GM21526 (cell line): Measurements from ENCODE around the gene RIN1.

Source experiments
- ATAC-seq: cut with Tn5 transposase; IDR thresholded peaks from one replicate; pipeline ENCODE4 v1.9.1; 2021; ENCODE audit warnings: moderate library complexity; ENCODE audit not compliant: unreplicated experiment, low FRiP score

The RIN1 gene

GRCh38 chr11:66285250-66285947 lies 50.8 kb downstream of the RIN1 start:
- no peak for ATAC-seq

DNA sequence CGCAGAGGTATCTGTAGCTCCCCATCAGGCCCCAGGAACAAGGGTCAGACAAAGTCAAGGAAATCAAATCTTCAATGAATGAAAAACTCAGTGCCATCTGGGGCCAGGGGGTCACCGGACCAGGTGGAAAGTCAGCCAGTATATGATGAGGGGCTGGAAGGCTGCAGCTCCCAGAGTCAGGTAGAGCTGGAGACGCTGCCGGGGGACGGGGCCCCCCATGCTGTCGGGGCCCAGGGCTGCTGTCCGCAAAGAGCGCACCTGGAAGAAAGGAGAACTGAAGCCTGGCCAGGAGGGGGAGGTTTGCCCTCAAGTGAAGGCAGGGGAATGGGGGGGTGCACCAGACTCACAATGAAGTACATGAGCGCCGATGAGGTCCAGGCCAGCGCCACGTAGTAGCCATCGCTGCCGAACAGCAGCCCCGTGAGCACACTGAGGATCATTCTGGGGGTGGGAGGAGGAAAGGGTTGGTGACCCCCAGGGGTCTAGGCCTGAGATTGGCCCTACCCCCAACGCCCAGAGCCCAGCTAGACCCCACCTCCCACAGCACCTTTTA lies 51.6 kb downstream of the RIN1 start:
- no peak for ATAC-seq

DNA sequence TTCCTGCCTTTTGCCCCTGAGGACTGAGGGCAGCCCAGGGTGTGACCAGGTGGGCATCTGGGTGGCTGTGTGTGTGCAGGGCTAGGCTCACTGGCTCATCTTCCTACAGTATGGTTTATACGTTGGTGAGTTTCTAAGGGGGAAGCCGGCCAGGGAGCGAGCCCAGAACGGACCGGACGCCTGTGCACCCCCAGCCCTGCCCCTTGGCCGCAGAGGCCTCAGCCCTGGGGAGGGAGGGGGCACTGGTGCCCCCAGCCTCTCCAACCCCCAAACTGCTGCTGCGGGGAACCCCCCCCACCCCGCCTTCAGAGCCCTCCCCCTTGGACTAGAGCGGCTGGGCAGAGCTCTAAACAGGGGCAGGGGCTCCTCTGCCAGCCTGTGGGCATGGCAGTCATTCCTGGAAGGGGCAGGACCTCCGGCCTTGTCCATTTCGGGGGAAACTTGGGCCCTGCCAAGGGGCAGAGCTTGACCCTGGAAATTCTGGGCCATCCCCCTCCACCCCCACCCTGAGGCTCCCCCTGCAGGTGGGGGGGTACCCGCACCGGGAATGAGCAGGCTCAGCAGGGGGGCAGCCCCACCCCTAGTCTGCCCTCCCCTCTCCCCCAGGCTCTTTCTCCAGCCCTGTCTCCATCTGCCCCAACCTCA lies 52.7 kb downstream of the RIN1 start:
- ATAC-seq: no peak

GRCh38 chr11:66282468-66283455 lies 53.5 kb downstream of the RIN1 start:
- peak; percentile 55 for ATAC-seq
